K562 (cell line): Measurements from ENCODE around the gene KCP. TPM values are rescaled to one million over a fixed set of nuclear protein-coding genes. Genes with fewer than 3 reads are reported as not detected.

Source experiments
- ATAC-seq: fragments of 200-7000 bp; cut with Tn5 transposase; 3 replicates; pipeline ENCODE4 v1.9.1; 2020; ENCODE audit warnings: moderate library complexity
- BruUV-seq: library from RNA; stranded (reverse); fragments of 400-500 nt; replicated peaks from 2 replicates; lab custom pipeline; 2021; lab: Mats Ljungman, UMichigan
- CTCF ChIA-PET: fragments of 300-600 bp; formaldehyde crosslinking; extraction: SDS; loops from one replicate; lab custom pipeline; 2021; ENCODE audit warnings: low intra/inter-chr PET ratio; lab: Yijun Ruan, JAX
- POLR2A ChIA-PET: fragments of 300-600, 350-650 bp; sonication (Branson Sonifier 250); formaldehyde crosslinking; extraction: SDS; loops from one replicate; lab custom pipeline; 2021; ENCODE audit warnings: antibody characterized with exemption, inconsistent platforms; lab: Yijun Ruan, JAX
- DNase-seq, 4 experiments: peaks; one replicate each; pipeline versions ENCODE4 v3.0.0 to v3.0.0-alpha.2; 2011 to 2018; ENCODE audit warnings: low spot score in 3 of 4, mixed read lengths in 3 of 4; ENCODE audit errors: extremely low read depth in 1 of 4
- FAIRE-seq: peaks from 2 replicates; lab custom pipeline; 2011; peaks lifted over from hg19 to GRCh38; lab: Jason Lieb, UNC
- H2AFZ ChIP-seq: 2 replicates; pipeline ENCODE4 v1.6.0; 2011; ENCODE audit warnings: low read depth, low read length, control low read depth, inconsistent platforms
- H3K27ac ChIP-seq: fragments of 200-600 bp; 3 replicates; pipeline ENCODE4 v1.8.0; 2011; ENCODE audit warnings: low read depth, mild to moderate bottlenecking, control low read depth, inconsistent platforms, low read length, moderate library complexity, mixed read lengths; ENCODE audit errors: extremely low read depth
- H3K27me3 ChIP-seq, 2 experiments: fragments of 300-600 bp in 1 of 2; 2 replicates in 1 of 2; 3 replicates in 1 of 2; pipeline versions ENCODE4 v1.6.0 to v1.8.0; 2011; ENCODE audit warnings: inconsistent platforms in 2 of 2, low read length in 2 of 2, mild to moderate bottlenecking in 1 of 2, mixed read lengths in 1 of 2, moderate library complexity in 1 of 2; ENCODE audit not compliant: control insufficient read depth in 2 of 2, insufficient read depth in 2 of 2
- H3K36me3 ChIP-seq: fragments of 300-600 bp; 3 replicates; pipeline ENCODE4 v1.8.0; 2011; ENCODE audit warnings: mild to moderate bottlenecking, low read length, inconsistent platforms; ENCODE audit not compliant: control insufficient read depth, insufficient read depth
- H3K4me1 ChIP-seq, 2 experiments: fragments of 200-600 bp in 1 of 2; replicated peaks in 1 of 2; 2 replicates in 1 of 2; 3 replicates in 1 of 2; pipeline versions ENCODE4 v1.5.1 to v1.8.0; 2011; ENCODE audit warnings: inconsistent platforms in 2 of 2, low read length in 2 of 2, mild to moderate bottlenecking in 1 of 2, mixed read lengths in 1 of 2, moderate library complexity in 1 of 2; ENCODE audit not compliant: control insufficient read depth in 2 of 2, insufficient read depth in 2 of 2
- H3K4me2 ChIP-seq: 2 replicates; pipeline ENCODE4 v1.6.1; 2011; ENCODE audit warnings: low read length, control low read depth, inconsistent platforms, mixed read lengths; ENCODE audit not compliant: insufficient read depth
- H3K4me3 ChIP-seq: fragments of 200-600 bp; sonication (generic), shearing (Covaris generic); 2 replicates; pipeline ENCODE4 v1.5.1; 2016; ENCODE audit warnings: control low read depth, inconsistent platforms
- H3K79me2 ChIP-seq: fragments of 200-600 bp; 3 replicates; pipeline ENCODE4 v1.8.0; 2011; ENCODE audit warnings: low read length, inconsistent platforms; ENCODE audit not compliant: control insufficient read depth, insufficient read depth
- H3K9ac ChIP-seq, 2 experiments: 2 replicates each; pipeline versions ENCODE4 v1.6.0 to v1.6.1; 2011; ENCODE audit warnings: low read depth in 2 of 2, low read length in 2 of 2, control low read depth in 1 of 2, inconsistent platforms in 1 of 2, mild to moderate bottlenecking in 1 of 2, mixed read lengths in 1 of 2; ENCODE audit not compliant: insufficient read depth in 1 of 2
- H3K9me1 ChIP-seq: one replicate; pipeline ENCODE4 v1.6.0; 2011; ENCODE audit warnings: inconsistent platforms, mild to moderate bottlenecking, low read length, moderate library complexity; ENCODE audit not compliant: control insufficient read depth, insufficient read depth
- H3K9me3 ChIP-seq: replicated peaks from 2 replicates; pipeline ENCODE4 v1.5.1; 2011; ENCODE audit warnings: low read depth, low read length, inconsistent platforms; ENCODE audit not compliant: control insufficient read depth, insufficient read depth
- H4K20me1 ChIP-seq: replicated peaks from 2 replicates; pipeline ENCODE4 v1.6.1; 2011; ENCODE audit warnings: low read length, inconsistent platforms, mixed read lengths; ENCODE audit not compliant: control insufficient read depth, insufficient read depth
- SUPT5H ChIP-seq: fragments of 450-650 bp; IDR thresholded peaks from 2 replicates; pipeline ENCODE4 v1.6.1; 2016
- ZBTB7A ChIP-seq: IDR thresholded peaks from 2 replicates; pipeline ENCODE4 v1.6.1; 2011; ENCODE audit warnings: low read depth, mild to moderate bottlenecking, low read length, moderate library complexity, borderline replicate concordance; ENCODE audit not compliant: control insufficient read depth
- ZNF316 ChIP-seq: fragments of 450-650 bp; IDR thresholded peaks from 2 replicates; pipeline ENCODE4 v1.6.1; 2016
- WGBS: fragments of 100-300 bp; shearing (Covaris generic); methylation state at CpG from one replicate; pipeline ENCODE4 v1.1.6; 2016; ENCODE audit warnings: low coverage, mixed read lengths; ENCODE audit not compliant: insufficient coverage; ENCODE audit errors: missing lambda C conversion rate; 5-methylcytosine and 5-hydroxymethylcytosine counted together
- in situ Hi-C: fragments of 300-500 bp; cut with MboI; formaldehyde crosslinking; loops from 4 replicates; pipeline ENCODE4 v1.15.0; 2018; ENCODE audit warnings: inconsistent platforms, mixed read lengths
- intact Hi-C: fragments of 100-400 bp; cut with micrococcal nuclease; formaldehyde crosslinking; loops from 2 replicates; pipeline ENCODE4 v1.14.2; 2022
- polyA plus RNA-seq, 8 experiments: library from polyadenylated mRNA; depleted of rRNA in 4 of 8; stranded (reverse) in 5 of 8; unstranded in 3 of 8; fragments of >200 nt; fragmentation: Nextera tagmentation in 2 of 8; fragmentation: Illumina TruSeq in 1 of 8; extraction: Ambion mirVana in 2 of 8; extraction: Trizol in 1 of 8; gene quantifications; 2 replicates each; pipeline versions ENCODE4 v1.2.1 to v1.2.3, GENCODE V29; 2011 to 2014; ENCODE audit warnings: inconsistent platforms in 1 of 8, missing spikeins in 1 of 8
- total RNA-seq, 7 experiments: library from RNA; depleted of rRNA in 6 of 7; stranded (reverse); fragments of >200 nt in 6 of 7; fragmentation: Illumina TruSeq in 2 of 7; extraction: Trizol in 2 of 7; gene quantifications; 2 replicates each; pipeline versions ENCODE4 v1.2.1 to v1.2.3, GENCODE V29; 2011 to 2021; ENCODE audit warnings: low replicate concordance in 1 of 7

KCP gene
- total and polyA plus RNA-seq, 9 of the 15 experiments (the other 6 are each of a cell fraction or from before 2014, with no cell fraction given): 0.06 to 0.17 (median 0.12) TPM; not detected in 3

- FAIRE-seq (no peak), ATAC-seq (no peak), DNase-seq (no peak)
- Histone ChIP-seq H3K4me3 (no peak overlapping the region), H3K4me2 (no peak overlapping the region), H3K27ac (no peak overlapping the region), H3K36me3 (no peaks in the 10 kb centered on the region), H2AFZ (no peak overlapping the region), H3K27me3 (peaks cover 73 to 87% of the 10 kb centered on the region in 2 experiments), H3K9me1 (no peaks in the 10 kb centered on the region), H3K9ac (peak overlapping the region in 1 of 2 experiments; percentile 54; a peak in 1 of 4 replicates), H3K4me1 (peaks cover 0 to 23% of the 10 kb centered on the region in 2 experiments; a peak in 2 of 5 replicates), H3K79me2 (no peaks in the 10 kb centered on the region), H3K9me3 (no peaks in the 10 kb centered on the region), H4K20me1 (peaks cover 4% of the 10 kb centered on the region; the same call in 1 of the 2 replicates)
- in situ Hi-C loops: no loop called here
- ChIA-PET POLR2A (interaction anchor here (1.1 to 1.7 kb wide), 2 partner anchors 12 to 13 kb away, joined by 4 to 5 read pairs; no protein-coding TSS in a partner anchor), CTCF (no interaction called here)
- 6% methylated on average over 14 of the region's 14 CpGs for WGBS
- no peak for TF ChIP-seq SUPT5H
- TF ChIP-seq ZBTB7A: peak; percentile 10; the same call in 1 of the 2 replicates
- peak; percentile 53 for TF ChIP-seq ZNF316
- BruUV-seq: no TSS peak
- intact Hi-C loops: no loop called here
Observed at GRCh38 chr7:128934361-128935341, 24.1 kb upstream of the KCP start.
